ENCODE measurements around the gene SETD3.

The SETD3 gene

DNA sequence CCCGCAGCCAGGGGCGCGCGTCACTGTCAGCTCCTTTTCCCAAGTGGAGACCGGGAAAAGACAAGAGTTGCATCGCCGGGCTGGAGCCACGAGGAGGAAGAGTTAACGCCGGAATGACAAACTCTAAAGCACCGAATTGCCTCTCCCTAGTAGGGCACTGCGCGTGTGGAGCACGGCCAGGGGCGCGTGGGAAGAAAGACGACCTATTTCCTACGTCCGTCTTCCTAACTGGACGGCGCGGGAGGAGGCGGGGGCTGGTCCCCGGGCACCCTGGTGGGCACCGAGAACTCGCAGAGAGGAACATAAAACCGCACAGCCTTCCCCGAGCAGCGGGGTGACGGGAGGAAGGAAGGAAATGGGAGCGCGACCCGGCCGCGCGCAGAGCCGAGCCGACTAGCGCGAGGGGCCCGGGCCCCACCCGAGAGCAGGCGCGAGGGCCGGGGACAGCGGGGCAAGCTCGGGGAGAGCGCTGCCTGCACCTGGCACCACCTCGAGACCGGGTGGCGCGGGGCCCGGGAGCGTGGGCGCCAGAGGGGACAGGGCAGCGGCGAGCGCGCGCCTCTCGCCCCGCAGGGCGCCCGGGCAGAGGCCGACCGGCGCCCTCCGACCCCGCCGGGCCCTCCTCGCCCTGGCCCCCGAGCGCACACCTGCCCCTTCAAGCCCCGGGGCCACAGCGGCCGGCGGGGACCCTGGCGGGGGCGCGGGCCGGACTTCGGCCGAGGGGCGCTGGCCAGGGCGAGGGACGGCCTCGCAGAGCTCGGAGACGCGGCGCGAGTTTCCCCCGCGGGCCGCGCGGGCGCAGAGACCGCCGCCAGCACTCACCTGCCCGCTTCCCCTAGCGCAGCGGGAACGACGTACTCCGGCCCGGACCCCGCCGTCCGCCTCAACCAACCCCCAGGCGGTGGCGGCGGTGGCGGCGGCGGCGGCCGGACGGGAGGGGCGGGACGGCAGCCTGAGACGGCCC, at the start of gene SETD3:
Gene SETD3, minus strand, starts transcription at position 954 of the 964 bp plus-strand sequence. CDS start 15,054 bp downstream, outside the sequence.
- DNase-seq = peak; percentile 42

DNA sequence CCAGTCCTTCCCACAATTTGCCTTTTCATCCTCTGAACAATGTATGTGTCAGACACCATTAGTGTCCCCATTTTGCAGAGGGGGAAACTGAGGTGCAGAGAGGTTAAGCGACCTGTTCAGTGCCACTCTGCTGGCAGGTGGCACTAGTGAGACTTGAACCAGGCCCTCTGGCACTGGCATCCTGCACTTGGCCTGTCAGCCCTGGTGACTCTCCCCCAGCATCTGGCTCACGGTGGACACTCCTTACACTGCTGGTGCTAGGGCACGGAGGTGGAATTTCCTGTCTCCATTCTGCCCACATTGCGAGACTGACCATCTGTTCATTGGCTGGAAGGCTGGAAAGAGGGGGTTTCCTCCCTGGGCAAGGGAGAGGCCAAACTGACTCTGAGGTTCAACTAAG, 49.2 kb upstream of the SETD3 start:
- DNase-seq = no peak

DNA sequence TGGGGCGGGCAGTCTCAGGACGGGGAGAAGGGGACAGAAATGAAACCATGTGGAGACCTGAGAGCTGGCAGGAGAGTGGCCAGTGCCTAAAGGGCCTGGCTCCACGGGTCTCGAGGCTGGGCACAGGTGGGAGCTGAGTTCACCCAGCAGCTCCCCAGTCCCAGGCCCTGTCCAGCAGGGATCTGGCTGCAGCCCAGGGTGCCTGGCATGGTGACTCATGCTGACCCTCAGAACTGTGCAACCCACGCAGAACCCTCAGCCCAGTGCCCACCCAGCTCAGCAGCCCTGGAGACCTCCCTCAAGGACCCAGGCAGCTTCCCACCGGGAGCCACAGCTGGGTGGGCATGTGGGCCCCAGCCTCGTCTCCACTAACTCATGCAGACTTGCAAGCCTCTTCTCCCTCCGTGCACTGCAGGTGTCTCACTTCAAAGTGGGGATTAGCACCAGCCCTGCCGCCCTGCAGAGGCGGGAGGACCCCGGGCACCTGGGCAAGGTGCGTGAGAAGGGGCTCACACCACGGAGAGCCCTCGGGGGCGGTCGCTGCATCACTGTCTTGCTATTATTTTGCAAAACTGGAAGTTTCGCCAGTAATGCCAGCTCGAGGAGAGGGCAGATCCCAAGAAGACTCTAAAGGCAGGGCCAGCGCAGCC, 46.9 kb upstream of the SETD3 start:
- DNase-seq = no peak

- no peak for DNase-seq
Observed at GRCh38 chr14:99527026-99527425, 46.4 kb upstream of the SETD3 start.

DNA sequence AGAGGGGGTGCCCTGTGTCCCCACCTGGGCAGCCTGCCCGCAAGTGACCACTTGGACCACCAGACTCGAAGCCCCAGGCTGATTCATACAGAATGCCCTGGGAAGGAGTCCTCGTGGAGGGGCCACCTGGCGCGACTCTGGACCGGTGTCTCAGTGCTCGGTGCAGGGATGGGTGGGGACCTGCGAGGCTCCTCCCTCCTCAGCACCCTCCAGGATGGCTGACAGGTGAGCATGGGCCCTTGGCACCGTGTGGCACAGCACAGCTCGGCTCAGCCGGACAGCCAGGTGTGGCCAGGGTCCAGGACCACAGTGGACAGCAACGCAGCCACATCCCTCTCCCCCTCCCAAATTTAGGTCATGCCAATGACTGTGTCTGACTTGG, 45.0 kb upstream of the SETD3 start:
- no peak for DNase-seq

DNA sequence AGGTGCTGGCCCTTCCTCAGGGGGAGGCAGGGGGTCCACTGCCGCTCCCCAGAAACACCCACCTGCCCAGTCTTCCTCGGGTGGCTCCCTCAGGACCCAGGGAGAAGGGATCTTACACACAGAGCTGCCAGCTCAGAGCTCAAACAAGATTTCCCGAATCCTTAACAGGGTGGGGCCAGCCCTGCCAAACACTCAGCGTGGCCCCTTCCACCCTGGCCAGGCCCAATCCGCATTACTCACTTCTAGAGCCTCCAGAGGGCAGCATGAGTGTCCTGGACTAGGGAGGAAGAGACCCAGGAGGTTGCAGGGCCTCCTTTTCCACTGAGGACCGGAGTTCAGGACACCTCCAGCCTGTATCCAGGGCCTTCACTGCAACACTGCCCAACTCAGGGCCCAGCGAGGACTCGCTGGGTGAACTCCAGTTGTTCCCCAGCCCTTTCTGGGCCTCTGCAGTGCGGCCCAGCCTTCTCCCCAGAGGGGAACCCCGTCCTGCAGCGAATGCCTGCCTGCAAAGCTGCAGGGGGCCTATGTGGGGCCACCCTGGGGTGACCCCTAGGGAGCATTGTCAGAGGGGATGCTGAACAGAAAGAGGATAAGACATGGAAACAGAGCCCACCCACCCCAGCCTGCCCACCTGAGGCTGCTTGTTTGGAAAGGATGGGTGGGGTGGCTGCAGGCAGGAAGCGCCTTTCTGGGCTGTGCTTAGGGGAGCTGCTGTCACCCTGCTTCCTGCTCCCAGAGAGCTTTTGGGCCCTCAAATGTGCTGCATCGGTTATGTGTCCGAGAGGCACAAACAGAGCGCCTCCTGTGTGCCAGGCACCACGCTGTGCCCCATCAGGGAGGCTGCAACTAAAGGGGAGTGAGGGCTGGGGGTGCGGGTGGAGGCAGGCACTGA, 44.4 kb upstream of the SETD3 start:
- no peak for DNase-seq

DNA sequence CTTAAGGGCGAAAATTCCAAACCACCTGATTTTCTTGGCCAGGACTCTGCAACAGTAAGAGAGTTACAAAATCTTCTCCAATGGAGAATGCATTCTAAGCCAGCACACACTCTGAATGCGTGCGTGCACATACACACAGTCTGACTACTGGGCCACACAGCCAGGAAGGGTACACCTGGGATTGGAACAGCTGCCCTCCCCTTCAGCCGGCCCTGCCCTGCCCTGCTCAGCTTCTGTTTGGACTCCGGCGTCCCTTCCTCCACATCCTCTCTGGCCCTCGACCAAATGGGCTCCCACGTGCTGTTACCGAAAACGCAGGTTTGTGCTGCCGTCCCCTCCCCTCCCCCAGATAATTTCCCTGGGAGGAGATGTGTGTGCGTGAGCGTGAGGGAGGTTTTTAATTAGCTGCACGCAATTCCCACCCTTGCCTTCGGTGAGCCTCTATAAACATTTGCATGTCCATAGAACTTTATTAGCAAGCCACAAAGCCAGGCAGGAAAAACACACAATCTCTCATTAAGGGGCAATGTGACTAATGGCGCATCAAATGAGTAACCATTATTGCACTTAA, 43.5 kb upstream of the SETD3 start:
- no peak for DNase-seq

GRCh38 chr14:99523704-99524055, 43.0 kb upstream of the SETD3 start:
- DNase-seq = no peak

- DNase-seq = no peak
Observed at GRCh38 chr14:99522934-99523703, 42.5 kb upstream of the SETD3 start.

DNA sequence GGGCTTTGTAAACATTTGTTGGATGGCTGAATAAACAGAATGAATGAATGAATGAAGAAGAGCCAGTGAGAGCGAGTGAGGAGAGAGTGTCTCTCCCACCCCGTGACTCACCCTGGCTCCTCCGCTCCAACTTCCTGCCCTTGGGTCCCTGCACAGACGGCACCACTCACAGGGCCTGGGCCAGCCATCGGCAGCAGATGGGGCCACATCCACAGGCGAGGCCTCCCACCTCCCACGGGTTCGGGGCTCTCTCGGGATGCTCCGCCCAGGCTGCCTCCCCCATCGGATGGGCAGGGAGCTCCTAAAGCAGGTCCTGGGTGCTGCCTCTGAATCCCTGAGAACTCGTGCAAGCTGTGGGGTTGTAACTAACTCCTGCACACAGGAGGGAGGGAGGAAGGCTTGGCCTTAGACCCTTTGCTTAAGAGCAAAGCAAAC, 41.8 kb upstream of the SETD3 start:
- no peak for DNase-seq

- DNase-seq = no peak
Observed at GRCh38 chr14:99522025-99522401, 41.4 kb upstream of the SETD3 start.

- DNase-seq = no peak
Observed at GRCh38 chr14:99521176-99522024, 40.7 kb upstream of the SETD3 start.

GRCh38 chr14:99520571-99521081, 40.0 kb upstream of the SETD3 start:
- DNase-seq = no peak

DNA sequence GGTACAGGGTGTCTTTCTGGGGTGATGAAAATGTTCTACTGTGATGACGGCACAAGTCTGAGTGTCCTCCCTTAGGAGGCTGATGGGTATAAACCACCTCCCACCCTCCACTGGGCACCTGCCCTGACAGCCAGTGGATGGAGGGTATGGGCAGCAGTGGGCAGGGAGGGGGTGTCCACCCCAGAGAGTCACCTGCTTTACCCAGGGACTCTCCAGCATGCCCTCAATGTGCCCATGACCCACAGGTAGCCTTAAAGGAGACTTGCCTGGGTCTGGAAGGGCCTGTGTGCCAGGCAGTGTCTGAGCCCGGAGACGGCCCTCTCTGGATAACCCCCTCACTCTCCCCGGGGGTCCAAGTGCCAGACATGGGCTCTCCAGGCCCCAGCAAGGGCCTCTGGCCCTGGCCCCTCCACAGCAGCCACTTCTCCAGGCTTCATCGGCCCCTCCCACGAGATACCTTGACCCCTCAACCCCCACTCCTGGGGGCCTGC, 39.3 kb upstream of the SETD3 start:
- DNase-seq = no peak

DNA sequence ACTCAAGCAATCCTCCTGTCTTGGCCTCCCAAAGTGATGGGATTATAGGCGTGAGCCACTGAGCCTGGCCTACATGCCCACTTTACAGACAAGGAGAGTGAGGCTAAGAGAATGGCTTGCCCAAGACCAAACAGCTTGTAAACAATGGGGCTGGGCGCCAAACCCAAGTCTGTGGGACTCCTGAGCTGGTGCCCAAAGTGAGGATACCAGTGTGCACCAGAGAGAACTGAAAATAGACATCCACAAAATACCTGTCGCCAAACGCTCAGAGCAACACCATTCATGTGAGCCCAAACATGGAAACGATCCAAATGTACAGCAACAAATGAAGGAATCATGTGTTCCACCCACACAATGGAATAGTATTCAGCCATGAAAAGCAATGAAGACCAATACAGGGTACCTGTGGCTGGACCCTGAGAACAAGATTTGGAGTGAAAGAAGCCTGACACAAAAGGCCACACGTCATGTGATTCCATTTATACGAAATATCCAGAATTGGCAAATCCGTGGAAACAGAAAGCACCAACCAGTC, 38.8 kb upstream of the SETD3 start:
- DNase-seq = no peak

DNA sequence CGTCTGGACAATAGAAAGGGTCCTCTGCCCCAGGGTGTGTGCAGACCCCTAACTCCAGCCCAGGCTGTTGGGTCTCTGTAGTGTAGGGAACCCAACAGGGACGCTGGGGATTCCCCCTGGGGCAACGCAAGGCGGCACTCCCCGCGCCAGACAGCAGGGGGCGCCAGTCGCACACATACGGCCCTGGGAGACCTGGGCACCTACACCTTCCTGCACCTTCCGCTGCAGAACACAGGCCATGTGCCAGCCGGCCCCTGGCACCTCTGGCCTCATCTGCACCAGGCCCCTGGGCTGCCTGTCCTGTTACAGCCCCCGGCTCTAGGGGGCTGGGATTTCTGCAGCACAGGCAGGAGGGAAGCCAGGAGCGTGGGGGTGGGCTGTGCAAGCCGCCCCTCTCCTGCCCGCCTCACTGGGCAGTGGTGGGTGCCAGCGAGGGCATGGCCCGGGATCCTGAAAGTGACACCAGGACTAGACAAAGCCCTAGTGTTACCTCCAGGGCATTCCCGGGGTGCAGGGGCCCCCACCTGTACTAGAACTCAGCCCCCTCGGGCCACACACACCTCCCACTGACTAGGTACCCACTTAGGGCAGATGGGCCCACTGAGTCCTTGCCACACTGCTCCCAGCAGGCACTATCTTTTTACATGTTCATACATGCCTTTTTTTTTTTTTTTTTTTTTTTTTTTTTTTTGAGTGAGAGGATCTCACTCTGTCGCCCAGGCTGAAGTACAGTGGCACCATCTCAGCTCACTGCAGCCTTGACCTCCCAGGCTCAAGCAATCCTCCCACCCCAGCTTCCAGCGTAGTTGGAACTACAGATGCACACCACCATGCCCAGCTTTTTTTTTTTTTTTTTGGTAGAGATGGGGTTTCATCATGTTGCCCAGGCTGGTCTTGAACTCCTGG, 38.0 kb upstream of the SETD3 start:
- DNase-seq = peak; percentile 80

- no peak for DNase-seq
Observed at GRCh38 chr14:99517643-99518381, 37.2 kb upstream of the SETD3 start.

GRCh38 chr14:99516871-99517642, 36.4 kb upstream of the SETD3 start:
- DNase-seq = no peak

All from DMS79 treated with DMSO at 0.1 percent for 48 hours (cell line).